ENCODE data around the gene CYP4F22. TPM values are rescaled to one million over a fixed set of nuclear protein-coding genes. Genes with fewer than 3 reads are reported as not detected.
"Not testable (repeated sequence)": the region's sequence is repeated elsewhere in the genome, so short reads cannot be mapped to it uniquely, and the experiment has no call there.

The CYP4F22 gene
- total RNA-seq, 1 donor: 5.4 TPM

GRCh38 chr19:15488489-15489226 lies 19.7 kb upstream of the CYP4F22 start:
- DNase-seq (ENCODE audit: low read depth in 2 of 3, low spot score in 2 of 3): no peak

GRCh38 chr19:15495151-15495550 lies 13.2 kb upstream of the CYP4F22 start:
- DNase-seq (ENCODE audit: low read depth in 2 of 3, low spot score in 2 of 3): no peak

GRCh38 chr19:15498156-15498858 lies 10.0 kb upstream of the CYP4F22 start:
- DNase-seq (ENCODE audit: low read depth in 2 of 3, low spot score in 2 of 3): no peak

GRCh38 chr19:15498910-15499309 lies 9.4 kb upstream of the CYP4F22 start:
- DNase-seq (ENCODE audit: low read depth in 2 of 3, low spot score in 2 of 3): peak in 1 of 3 donors; percentile 25

- no peak for DNase-seq (ENCODE audit: low read depth in 2 of 3, low spot score in 2 of 3)
These were observed 6.7 kb upstream of the CYP4F22 start for GRCh38 chr19:15501596-15501995.

GRCh38 chr19:15502264-15502663 lies 6.1 kb upstream of the CYP4F22 start:
- no peak for DNase-seq (ENCODE audit: low read depth in 2 of 3, low spot score in 2 of 3)

- DNase-seq (ENCODE audit: low read depth in 2 of 3, low spot score in 2 of 3): no peak
These were observed 2.2 kb upstream of the CYP4F22 start for GRCh38 chr19:15506074-15506571.

GRCh38 chr19:15507068-15508034 lies 974 bp upstream of the CYP4F22 start:
- no peak for DNase-seq (ENCODE audit: low read depth in 2 of 3, low spot score in 2 of 3)

- no peak for DNase-seq (ENCODE audit: low read depth in 2 of 3, low spot score in 2 of 3)
These were observed 3.5 kb downstream of the CYP4F22 start for GRCh38 chr19:15511671-15512424.

GRCh38 chr19:15515227-15515625 lies 6.9 kb downstream of the CYP4F22 start:
- not testable (repeated sequence) for DNase-seq (ENCODE audit: low read depth in 2 of 3, low spot score in 2 of 3)

GRCh38 chr19:15516363-15516762 lies 8.0 kb downstream of the CYP4F22 start:
- no peak for DNase-seq (ENCODE audit: low read depth in 2 of 3, low spot score in 2 of 3)

GRCh38 chr19:15517778-15518177 lies 9.5 kb downstream of the CYP4F22 start:
- DNase-seq (ENCODE audit: low read depth in 2 of 3, low spot score in 2 of 3): no peak

GRCh38 chr19:15519433-15519976 lies 11.2 kb downstream of the CYP4F22 start:
- DNase-seq (ENCODE audit: low read depth in 2 of 3, low spot score in 2 of 3): no peak

GRCh38 chr19:15524781-15525180 lies 16.5 kb downstream of the CYP4F22 start:
- no peak for DNase-seq (ENCODE audit: low read depth in 2 of 3, low spot score in 2 of 3)

GRCh38 chr19:15525291-15525690 lies 17.0 kb downstream of the CYP4F22 start:
- no peak for DNase-seq (ENCODE audit: low read depth in 2 of 3, low spot score in 2 of 3)

GRCh38 chr19:15526408-15526807 lies 18.1 kb downstream of the CYP4F22 start:
- DNase-seq (ENCODE audit: low read depth in 2 of 3, low spot score in 2 of 3): no peak

- no peak for DNase-seq (ENCODE audit: low read depth in 2 of 3, low spot score in 2 of 3)
These were observed 19.4 kb downstream of the CYP4F22 start for GRCh38 chr19:15527705-15528104.

GRCh38 chr19:15529774-15530372 lies 21.5 kb downstream of the CYP4F22 start:
- DNase-seq (ENCODE audit: low read depth in 2 of 3, low spot score in 2 of 3): no peak

- peak in 2 of 3 donors; percentile 26 to 52 for DNase-seq (ENCODE audit: low read depth in 2 of 3, low spot score in 2 of 3)
These were observed 24.6 kb downstream of the CYP4F22 start for GRCh38 chr19:15532779-15533521.
